Retinal pigment epithelial cell (primary cell): ENCODE measurements around the gene DUSP2.

Experiments used
- DNase-seq: peaks from one replicate; pipeline ENCODE4 v3.0.0-alpha.2; 2010; ENCODE audit warnings: low read depth
- H3K4me3 ChIP-seq: 2 replicates; pipeline ENCODE4 v1.5.1; 2011; ENCODE audit warnings: mild to moderate bottlenecking, low read length, control low read depth, moderate library complexity
- CTCF ChIP-seq: conservative IDR thresholded peaks from 2 replicates; pipeline ENCODE4 v1.5.1; 2011; ENCODE audit warnings: low read depth, low read length, control low read depth, inconsistent platforms

DUSP2 gene

GRCh38 chr2:96156011-96156820 lies 11.0 kb upstream of the DUSP2 start:
- no peak for TF ChIP-seq CTCF

DNA sequence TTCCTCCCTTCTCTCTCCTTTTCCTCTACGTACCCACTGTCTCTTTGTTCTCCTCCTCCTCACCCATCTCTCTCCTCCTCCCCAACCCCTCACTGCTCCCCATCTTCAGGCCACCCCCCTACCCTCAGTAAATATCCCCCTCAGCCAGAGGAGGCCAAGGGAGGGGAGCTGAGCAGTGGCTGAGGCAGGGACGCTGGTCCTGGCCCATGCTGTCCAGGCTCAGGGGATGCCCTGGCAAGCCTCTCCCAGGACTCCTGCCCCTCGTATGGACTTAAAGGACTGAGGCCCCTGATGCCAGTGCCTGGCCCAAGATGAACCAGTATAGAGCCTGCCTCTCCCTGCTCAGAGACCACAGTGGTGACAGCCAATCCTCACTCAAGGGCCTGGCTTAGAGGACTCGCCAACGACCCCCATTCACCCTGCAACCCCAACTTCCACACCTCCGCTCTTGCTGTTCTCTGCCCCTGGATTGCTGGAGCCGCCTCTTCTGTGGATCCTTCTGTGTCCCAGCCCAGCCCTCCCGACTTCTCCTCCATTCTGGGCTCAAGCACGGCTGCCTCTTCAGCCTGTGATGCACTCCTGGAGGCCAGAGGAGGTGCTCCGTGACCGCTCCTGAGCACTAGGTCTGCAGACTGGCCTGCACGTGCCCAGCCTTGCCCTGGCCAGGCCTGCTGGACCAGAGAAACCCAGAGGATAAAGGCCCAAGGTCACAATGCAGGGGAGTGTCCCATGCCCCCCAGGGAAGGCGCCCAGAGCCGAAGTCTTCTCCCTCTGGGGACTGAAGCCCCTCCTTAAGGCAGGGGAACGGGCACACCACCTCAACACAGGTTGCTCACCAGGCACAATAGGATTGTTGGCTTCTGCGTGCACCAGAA lies 9.5 kb upstream of the DUSP2 start:
- TF ChIP-seq CTCF, result no peak
- no peak for DNase-seq
- H3K4me3 ChIP-seq, result no peak overlapping the region

More at GRCh38 chr2:96156011-96156820, 11.0 kb upstream of the DUSP2 start:
- no peak overlapping the region for H3K4me3 ChIP-seq
- DNase-seq, result no peak

DNA sequence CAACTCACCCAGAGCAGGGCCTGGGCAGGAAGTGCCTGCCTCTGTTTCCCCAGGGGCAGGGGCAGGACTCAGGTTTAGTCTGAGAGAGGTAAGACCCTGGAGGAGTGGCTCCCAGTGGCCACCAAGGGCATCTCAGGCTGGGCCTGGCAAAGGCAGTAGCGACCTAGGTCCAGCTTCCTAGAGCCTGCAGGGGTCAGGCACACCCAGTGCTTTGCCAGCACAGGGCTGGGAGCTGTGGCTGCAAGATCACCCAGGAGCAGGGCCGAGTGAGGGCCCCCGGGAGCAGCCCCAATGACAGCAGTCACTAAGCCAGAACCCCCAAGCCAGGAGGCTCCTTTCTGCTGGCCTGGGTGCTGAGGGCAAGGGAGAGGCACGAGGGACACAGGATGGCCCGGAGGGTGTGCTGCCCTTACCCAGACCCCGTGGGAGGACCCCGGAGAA lies 8.8 kb upstream of the DUSP2 start:
- H3K4me3 ChIP-seq, result no peak overlapping the region
- peak; percentile 4 for TF ChIP-seq CTCF
- no peak for DNase-seq

GRCh38 chr2:96153291-96153713 lies 8.1 kb upstream of the DUSP2 start:
- H3K4me3 ChIP-seq, result no peak overlapping the region
- no peak for TF ChIP-seq CTCF

GRCh38 chr2:96152304-96153161 lies 7.3 kb upstream of the DUSP2 start:
- H3K4me3 ChIP-seq, result no peak overlapping the region
- TF ChIP-seq CTCF, result no peak
- DNase-seq, result no peak

More at GRCh38 chr2:96153291-96153713, 8.1 kb upstream of the DUSP2 start:
- DNase-seq, result no peak

- no peak for TF ChIP-seq CTCF
- DNase-seq, result no peak
- no peak overlapping the region for H3K4me3 ChIP-seq
These were observed 6.5 kb upstream of the DUSP2 start for GRCh38 chr2:96151595-96152303.
